ENCODE measurements around the gene ZNF831.

ZNF831 gene

DNA sequence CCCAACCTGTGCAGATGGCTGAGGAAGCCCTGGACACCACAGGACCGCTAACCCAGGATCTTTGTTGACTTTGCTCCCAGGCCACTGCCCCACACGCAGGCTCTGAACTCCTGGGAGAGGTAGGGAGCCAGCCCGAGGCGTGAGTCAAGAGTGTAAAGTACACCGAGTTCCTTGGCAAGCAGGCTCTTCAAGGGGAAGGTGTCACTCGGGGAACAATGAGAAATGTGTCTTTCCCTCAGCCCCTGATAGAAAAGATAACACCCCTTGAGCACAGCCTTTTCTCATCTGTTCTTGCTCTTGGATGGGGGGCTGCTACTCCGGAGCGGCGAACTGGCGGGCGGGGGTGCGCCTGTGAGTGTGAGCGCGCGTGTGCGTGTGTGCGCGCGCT lies 136.3 kb downstream of the ZNF831 start:
- no peak overlapping the region for H3K4me3 ChIP-seq (ENCODE audit: control insufficient read depth in 1 of 7, extremely low read depth in 1 of 7, insufficient read depth in 4 of 7, low read depth in 2 of 7, low read length in 6 of 7)

DNA sequence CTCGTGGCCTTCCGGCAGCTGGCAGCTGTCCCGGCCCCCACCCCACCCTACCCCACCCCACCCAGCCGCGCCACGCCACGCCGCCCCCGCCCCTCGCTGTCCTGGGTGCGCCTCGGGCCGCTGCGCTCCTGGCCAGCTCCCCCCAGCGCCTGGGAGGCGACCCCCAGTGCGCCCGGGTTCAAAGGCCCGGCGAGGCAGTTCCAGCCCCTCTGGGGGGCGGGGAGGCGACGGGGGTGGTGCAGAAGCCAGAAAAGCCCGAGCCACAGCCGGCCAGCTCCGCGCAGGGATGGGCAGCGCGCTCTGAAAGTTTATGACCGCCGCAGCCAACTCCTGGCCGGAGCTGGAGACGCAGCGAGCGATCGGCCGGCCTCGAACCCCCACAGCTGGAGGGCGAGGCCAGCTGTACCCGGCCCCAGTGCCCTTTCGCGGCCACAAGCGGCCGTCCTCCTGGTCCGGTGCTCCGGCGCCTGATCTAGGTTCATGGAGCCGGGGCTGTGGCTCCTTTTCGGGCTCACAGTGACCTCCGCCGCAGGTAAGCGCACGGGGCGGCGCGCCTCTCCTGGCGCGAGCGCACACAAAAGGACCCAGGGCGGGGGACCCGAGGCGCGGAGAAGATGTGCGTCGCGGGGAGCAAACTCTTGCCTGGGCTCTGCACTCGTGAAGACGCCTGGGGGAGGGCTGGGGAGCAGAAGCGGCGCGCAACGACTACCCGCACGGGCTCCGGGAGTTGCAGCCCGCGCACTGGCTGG lies 136.9 kb downstream of the ZNF831 start, which contains the start of gene EDN3:
EDN3 (plus strand) TSS at position 279 of the 749 bp plus-strand sequence; CDS start at position 481, 202 bp downstream.
- H3K27me3 ChIP-seq (replicated peaks in 2 of 5; ENCODE audit: control insufficient read depth in 4 of 5, insufficient read depth in 5 of 5, low read length in 4 of 5): peaks cover 0 to 93% (median 36%) of the 10 kb centered on the region in 5 experiments
- no peaks in the 10 kb centered on the region for H3K36me3 ChIP-seq (ENCODE audit: control insufficient read depth in 4 of 4, insufficient read depth in 4 of 4, low read length in 3 of 4)
- ChIA-PET CTCF (no interaction called here), POLR2A (no interaction called here)
- no peak for DNase-seq
- WGBS (ENCODE audit: insufficient coverage): 3% methylated on average over 52 of the region's 77 CpGs
- H3K9me3 ChIP-seq (ENCODE audit: control extremely low read depth in 1 of 5, control insufficient read depth in 4 of 5, insufficient read depth in 2 of 5, low read depth in 1 of 5, low read length in 4 of 5): no peaks in the 10 kb centered on the region
- no peak within 1 kb of the TSS for H3K4me3 ChIP-seq (ENCODE audit: control insufficient read depth in 1 of 7, extremely low read depth in 1 of 7, insufficient read depth in 4 of 7, low read depth in 2 of 7, low read length in 6 of 7)
- no peak within 1 kb of the TSS for H3K27ac ChIP-seq (ENCODE audit: insufficient read depth in 1 of 2, low read depth in 1 of 2, low read length in 2 of 2, poor library complexity in 1 of 2, severe bottlenecking in 2 of 2)
- peaks cover 0 to 2% (median 0%) of the 10 kb centered on the region in 4 experiments for H3K4me1 ChIP-seq (ENCODE audit: control extremely low read depth in 1 of 4, control insufficient read depth in 4 of 4, insufficient read depth in 4 of 4, low read length in 3 of 4)

More for the DNA sequence above, 136.3 kb downstream of the ZNF831 start:
- H3K36me3 ChIP-seq (ENCODE audit: control insufficient read depth in 4 of 4, insufficient read depth in 4 of 4, low read length in 3 of 4): no peaks in the 10 kb centered on the region
- WGBS (ENCODE audit: insufficient coverage): 10% methylated on average over 11 of the region's 19 CpGs
- POLR2A ChIA-PET: no interaction called here
- no peak for DNase-seq
- H3K4me1 ChIP-seq (ENCODE audit: control extremely low read depth in 1 of 4, control insufficient read depth in 4 of 4, insufficient read depth in 4 of 4, low read length in 3 of 4): peaks cover 0 to 2% (median 0%) of the 10 kb centered on the region in 4 experiments
- CTCF ChIA-PET: no interaction called here
- H3K9me3 ChIP-seq (ENCODE audit: control extremely low read depth in 1 of 5, control insufficient read depth in 4 of 5, insufficient read depth in 2 of 5, low read depth in 1 of 5, low read length in 4 of 5): no peaks in the 10 kb centered on the region
- peaks cover 0 to 88% (median 36%) of the 10 kb centered on the region in 5 experiments for H3K27me3 ChIP-seq (replicated peaks in 2 of 5; ENCODE audit: control insufficient read depth in 4 of 5, insufficient read depth in 5 of 5, low read length in 4 of 5)
- H3K27ac ChIP-seq (ENCODE audit: insufficient read depth in 1 of 2, low read depth in 1 of 2, low read length in 2 of 2, poor library complexity in 1 of 2, severe bottlenecking in 2 of 2): no peak overlapping the region

DNA sequence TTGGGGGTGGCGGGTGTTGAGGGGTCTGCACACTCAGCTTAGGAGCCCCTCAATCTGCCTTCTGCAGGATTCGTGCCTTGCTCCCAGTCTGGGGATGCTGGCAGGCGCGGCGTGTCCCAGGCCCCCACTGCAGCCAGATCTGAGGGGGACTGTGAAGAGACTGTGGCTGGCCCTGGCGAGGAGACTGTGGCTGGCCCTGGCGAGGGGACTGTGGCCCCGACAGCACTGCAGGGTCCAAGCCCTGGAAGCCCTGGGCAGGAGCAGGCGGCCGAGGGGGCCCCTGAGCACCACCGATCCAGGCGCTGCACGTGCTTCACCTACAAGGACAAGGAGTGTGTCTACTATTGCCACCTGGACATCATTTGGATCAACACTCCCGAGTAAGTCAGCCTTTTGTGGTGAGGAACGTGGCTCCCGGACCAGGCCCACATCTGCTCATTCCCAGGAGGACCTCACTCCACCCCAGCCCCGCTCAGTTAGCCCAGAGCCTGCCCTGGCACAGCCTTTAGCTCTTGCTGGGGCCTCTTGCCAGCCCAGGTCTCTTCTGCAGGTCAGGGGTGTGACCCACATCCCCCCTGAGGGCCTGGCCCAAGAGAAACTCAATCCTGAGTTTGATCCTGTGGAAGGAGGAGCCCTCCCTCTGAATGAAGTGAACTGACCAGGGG lies 137.9 kb downstream of the ZNF831 start:
- H3K9me3 ChIP-seq (ENCODE audit: control extremely low read depth in 1 of 5, control insufficient read depth in 4 of 5, insufficient read depth in 2 of 5, low read depth in 1 of 5, low read length in 4 of 5): no peaks in the 10 kb centered on the region
- H3K36me3 ChIP-seq (ENCODE audit: control insufficient read depth in 4 of 4, insufficient read depth in 4 of 4, low read length in 3 of 4): no peaks in the 10 kb centered on the region
- peaks cover 0 to 93% (median 32%) of the 10 kb centered on the region in 5 experiments for H3K27me3 ChIP-seq (replicated peaks in 2 of 5; ENCODE audit: control insufficient read depth in 4 of 5, insufficient read depth in 5 of 5, low read length in 4 of 5)
- H3K4me3 ChIP-seq (ENCODE audit: control insufficient read depth in 1 of 7, extremely low read depth in 1 of 7, insufficient read depth in 4 of 7, low read depth in 2 of 7, low read length in 6 of 7): no peak overlapping the region
- H3K27ac ChIP-seq (ENCODE audit: insufficient read depth in 1 of 2, low read depth in 1 of 2, low read length in 2 of 2, poor library complexity in 1 of 2, severe bottlenecking in 2 of 2): no peak overlapping the region
- no peak for DNase-seq
- CTCF ChIA-PET: no interaction called here
- WGBS (ENCODE audit: insufficient coverage): 81% methylated on average over 13 of the region's 17 CpGs
- H3K4me1 ChIP-seq (ENCODE audit: control extremely low read depth in 1 of 4, control insufficient read depth in 4 of 4, insufficient read depth in 4 of 4, low read length in 3 of 4): peaks cover 0 to 2% (median 0%) of the 10 kb centered on the region in 4 experiments
- POLR2A ChIA-PET: no interaction called here

DNA sequence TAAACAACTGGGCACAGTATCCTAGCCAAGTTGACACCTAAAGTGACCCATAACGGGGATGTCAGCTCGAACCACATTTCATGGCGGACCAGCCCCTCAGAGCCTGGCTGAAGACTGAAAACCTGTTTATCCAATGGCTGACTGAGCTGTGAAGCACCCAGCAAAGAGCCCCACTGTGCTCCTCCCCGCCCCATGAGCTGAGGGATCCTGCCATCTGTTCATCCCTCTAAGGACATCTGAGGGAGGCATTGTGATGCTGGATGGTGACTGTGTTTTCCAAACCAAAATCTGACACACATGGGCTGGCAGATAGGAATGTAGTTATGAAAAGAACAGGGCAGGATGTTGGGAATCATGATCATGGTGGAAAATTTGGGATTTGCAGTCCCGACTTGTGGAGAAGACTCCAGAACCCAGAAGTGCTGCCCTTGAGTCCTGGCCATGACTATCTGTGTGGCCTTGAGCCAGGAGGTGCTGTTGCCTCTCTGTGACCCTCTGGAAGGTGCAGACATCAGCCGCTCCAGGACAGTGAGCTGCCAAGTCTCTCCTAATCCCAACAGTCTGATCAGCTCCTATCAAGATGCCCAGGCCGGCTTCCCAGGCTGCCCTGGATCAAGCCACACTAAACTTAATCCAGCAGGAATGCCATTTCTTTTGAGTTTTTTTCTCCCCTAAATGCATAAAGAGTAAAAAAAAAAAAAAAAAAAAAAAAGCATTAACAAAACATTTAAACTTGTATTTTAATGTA lies 142.5 kb downstream of the ZNF831 start:
- ChIA-PET CTCF (no interaction called here), POLR2A (no interaction called here)
- Histone ChIP-seq H3K4me1 (ENCODE audit: control extremely low read depth in 1 of 4, control insufficient read depth in 4 of 4, insufficient read depth in 4 of 4, low read length in 3 of 4) (no peaks in the 10 kb centered on the region), H3K9me3 (ENCODE audit: control extremely low read depth in 1 of 5, control insufficient read depth in 4 of 5, insufficient read depth in 2 of 5, low read depth in 1 of 5, low read length in 4 of 5) (no peaks in the 10 kb centered on the region), H3K27ac (ENCODE audit: insufficient read depth in 1 of 2, low read depth in 1 of 2, low read length in 2 of 2, poor library complexity in 1 of 2, severe bottlenecking in 2 of 2) (no peak overlapping the region), H3K36me3 (ENCODE audit: control insufficient read depth in 4 of 4, insufficient read depth in 4 of 4, low read length in 3 of 4) (no peaks in the 10 kb centered on the region), H3K27me3 (replicated peaks in 2 of 5; ENCODE audit: control insufficient read depth in 4 of 5, insufficient read depth in 5 of 5, low read length in 4 of 5) (peaks cover 0 to 61% (median 17%) of the 10 kb centered on the region in 5 experiments), H3K4me3 (ENCODE audit: control insufficient read depth in 1 of 7, extremely low read depth in 1 of 7, insufficient read depth in 4 of 7, low read depth in 2 of 7, low read length in 6 of 7) (no peak overlapping the region)
- WGBS (ENCODE audit: insufficient coverage): 92% methylated on average over 6 of the region's 7 CpGs
- DNase-seq: no peak

DNA sequence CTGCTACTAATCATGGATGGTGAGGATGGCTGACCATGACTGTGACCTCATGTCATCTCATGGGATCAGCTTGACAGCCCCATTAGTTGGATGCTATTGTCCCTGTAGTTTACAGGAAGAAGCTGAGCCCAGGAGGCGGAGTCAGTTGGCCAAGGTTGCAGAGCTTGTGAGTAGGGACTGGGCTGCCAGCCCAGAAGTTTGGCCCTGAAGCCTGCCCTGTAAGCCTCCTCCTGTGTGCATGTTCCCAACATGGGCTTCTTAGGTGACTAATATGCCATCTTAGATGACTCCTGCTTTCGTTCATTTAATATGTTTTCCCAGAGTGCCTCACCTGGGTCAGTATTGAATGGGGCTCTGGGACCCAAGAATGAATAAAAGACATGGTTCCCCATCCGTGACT lies 143.6 kb downstream of the ZNF831 start:
- Histone ChIP-seq H3K36me3 (ENCODE audit: control insufficient read depth in 4 of 4, insufficient read depth in 4 of 4, low read length in 3 of 4) (no peaks in the 10 kb centered on the region), H3K27ac (ENCODE audit: insufficient read depth in 1 of 2, low read depth in 1 of 2, low read length in 2 of 2, poor library complexity in 1 of 2, severe bottlenecking in 2 of 2) (no peak overlapping the region), H3K4me1 (ENCODE audit: control extremely low read depth in 1 of 4, control insufficient read depth in 4 of 4, insufficient read depth in 4 of 4, low read length in 3 of 4) (no peaks in the 10 kb centered on the region), H3K27me3 (replicated peaks in 2 of 5; ENCODE audit: control insufficient read depth in 4 of 5, insufficient read depth in 5 of 5, low read length in 4 of 5) (peaks cover 0 to 50% (median 11%) of the 10 kb centered on the region in 5 experiments), H3K9me3 (ENCODE audit: control extremely low read depth in 1 of 5, control insufficient read depth in 4 of 5, insufficient read depth in 2 of 5, low read depth in 1 of 5, low read length in 4 of 5) (no peaks in the 10 kb centered on the region), H3K4me3 (ENCODE audit: control insufficient read depth in 1 of 7, extremely low read depth in 1 of 7, insufficient read depth in 4 of 7, low read depth in 2 of 7, low read length in 6 of 7) (no peak overlapping the region)
- WGBS (ENCODE audit: insufficient coverage): 92% methylated on average over 3 of the region's 3 CpGs
- DNase-seq: no peak
- POLR2A ChIA-PET: no interaction called here
- CTCF ChIA-PET: no interaction called here

Measured in common myeloid progenitor, CD34-positive (primary cell).